GM12872 (cell line): Measurements from ENCODE around the gene RPS25.

ENCODE experiments used
- TF ChIP-seq, protein P1 (sequence below): IDR thresholded peaks from 3 replicates; pipeline ENCODE4 v1.5.1; 2011; ENCODE audit warnings: low read depth, mild to moderate bottlenecking, low read length, moderate library complexity; ENCODE audit not compliant: insufficient read depth

RPS25 gene

DNA sequence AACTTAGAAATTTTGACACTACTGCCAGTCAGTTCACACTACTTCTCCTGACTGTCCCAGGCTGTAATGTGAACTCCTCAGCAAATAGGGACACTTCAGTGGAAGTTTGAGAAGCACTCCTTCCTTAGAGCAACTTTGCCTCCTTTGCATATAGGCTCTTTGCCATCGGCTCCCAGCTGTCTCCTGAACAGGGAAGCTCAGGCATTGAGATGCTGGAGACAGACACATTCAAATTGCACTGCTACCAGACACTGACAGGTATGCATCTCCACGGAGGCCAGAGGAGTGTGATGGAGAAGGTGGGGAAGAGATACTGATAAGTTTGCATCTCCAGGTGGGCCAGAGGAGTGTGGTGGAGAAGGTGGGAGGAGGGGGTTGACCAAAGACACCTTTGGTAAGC is 1.9 kb upstream of the RPS25 start:
- TF ChIP-seq, protein P1, sequence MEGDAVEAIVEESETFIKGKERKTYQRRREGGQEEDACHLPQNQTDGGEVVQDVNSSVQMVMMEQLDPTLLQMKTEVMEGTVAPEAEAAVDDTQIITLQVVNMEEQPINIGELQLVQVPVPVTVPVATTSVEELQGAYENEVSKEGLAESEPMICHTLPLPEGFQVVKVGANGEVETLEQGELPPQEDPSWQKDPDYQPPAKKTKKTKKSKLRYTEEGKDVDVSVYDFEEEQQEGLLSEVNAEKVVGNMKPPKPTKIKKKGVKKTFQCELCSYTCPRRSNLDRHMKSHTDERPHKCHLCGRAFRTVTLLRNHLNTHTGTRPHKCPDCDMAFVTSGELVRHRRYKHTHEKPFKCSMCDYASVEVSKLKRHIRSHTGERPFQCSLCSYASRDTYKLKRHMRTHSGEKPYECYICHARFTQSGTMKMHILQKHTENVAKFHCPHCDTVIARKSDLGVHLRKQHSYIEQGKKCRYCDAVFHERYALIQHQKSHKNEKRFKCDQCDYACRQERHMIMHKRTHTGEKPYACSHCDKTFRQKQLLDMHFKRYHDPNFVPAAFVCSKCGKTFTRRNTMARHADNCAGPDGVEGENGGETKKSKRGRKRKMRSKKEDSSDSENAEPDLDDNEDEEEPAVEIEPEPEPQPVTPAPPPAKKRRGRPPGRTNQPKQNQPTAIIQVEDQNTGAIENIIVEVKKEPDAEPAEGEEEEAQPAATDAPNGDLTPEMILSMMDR = no peak

DNA sequence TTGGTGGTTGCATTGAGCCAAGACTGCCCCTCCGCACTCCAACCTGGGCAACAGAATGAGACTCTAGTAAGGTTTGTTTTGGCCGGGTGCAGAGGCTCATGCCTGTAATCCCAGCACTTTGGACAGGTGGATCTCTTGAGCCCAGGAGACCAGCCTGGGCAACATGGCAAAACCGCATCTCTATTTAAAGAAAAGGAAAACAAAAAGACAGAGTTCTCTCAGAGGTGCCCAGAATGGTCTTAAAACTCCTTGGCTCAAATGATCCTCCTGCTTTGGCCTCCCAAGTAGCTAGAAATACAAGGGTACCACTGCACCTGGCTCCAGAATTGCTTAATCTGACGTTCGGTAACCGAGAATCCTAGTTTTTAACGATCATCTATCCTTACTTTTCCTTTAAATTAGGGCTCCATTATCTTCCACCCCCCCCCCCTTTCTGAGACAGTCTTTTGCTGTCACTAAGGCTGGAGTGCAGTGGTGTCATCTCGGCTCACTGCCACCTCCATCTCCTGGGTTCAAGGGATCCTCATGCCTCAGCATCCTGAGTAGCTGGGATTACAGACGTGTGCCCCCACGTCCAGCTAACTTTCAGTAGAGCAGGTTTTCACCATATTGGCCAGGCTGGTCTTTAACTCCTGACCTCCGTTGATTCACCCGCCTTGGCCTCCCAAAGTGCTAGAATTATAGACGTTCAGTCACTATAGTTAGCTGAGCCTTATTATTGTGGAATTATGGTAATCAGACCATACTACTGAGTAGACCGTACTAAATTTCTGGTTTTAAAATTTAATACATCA is 1.7 kb downstream of the RPS25 start:
- TF ChIP-seq, protein P1 = no peak

DNA sequence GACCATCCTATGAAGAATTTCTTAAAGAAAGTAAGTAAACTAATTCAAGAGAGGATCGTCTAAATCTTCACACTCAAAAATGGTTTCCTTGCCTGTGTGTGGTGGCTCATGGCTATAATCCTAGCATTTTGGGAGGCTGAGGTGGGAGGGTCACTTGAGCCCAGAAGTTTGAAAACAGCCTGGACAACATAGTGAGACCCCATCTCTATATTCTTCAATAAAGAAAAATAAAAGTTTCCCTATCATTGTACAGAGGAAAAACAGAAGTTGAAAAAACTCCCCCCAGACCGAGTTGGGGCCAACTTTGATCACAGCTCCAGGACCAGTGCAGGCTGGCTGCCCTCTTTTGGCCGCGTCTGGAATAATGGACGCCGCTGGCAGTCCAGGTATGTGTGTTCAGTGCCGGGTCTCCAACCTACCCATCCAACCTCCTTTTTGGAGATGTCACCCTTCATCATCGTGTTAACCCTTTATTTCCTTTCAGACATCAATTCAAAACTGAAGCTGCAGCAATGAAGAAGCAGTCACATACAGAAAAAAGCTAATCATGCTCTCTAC is 3.0 kb downstream of the RPS25 start:
- TF ChIP-seq, protein P1 = no peak

DNA sequence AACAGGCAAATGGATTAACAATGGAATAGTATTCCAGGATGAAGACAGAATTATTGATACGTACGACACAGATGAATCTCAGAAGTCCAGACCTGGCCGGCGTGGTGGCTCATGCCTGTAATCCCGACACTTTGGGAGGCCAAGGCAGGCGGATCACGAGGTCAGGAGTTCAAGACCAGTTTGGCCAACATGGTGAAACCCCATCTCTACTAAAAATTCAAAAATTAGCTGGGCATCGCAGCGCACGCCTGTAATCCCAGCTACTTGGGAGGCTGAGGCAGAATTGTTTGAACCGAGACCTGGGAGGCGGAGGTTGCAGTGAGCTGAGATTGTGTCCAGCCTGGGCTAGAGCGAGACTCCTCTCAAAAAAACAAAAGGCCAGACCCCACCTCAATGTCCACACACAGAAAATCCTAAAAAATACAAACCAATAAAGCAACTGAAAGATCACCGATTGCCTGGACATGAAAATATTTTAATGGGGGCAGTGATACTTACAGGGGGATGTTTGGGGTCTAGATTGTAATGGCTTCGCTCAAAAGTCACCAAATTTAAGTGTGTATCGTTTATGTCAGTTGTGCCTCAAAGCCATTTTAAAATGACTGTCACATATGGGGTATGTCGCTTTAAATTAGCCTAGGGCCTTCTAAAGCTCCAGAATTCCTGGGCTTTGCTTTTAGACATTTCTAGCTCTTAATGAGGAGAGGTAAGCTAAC is 3.8 kb downstream of the RPS25 start:
- TF ChIP-seq, protein P1 = no peak

DNA sequence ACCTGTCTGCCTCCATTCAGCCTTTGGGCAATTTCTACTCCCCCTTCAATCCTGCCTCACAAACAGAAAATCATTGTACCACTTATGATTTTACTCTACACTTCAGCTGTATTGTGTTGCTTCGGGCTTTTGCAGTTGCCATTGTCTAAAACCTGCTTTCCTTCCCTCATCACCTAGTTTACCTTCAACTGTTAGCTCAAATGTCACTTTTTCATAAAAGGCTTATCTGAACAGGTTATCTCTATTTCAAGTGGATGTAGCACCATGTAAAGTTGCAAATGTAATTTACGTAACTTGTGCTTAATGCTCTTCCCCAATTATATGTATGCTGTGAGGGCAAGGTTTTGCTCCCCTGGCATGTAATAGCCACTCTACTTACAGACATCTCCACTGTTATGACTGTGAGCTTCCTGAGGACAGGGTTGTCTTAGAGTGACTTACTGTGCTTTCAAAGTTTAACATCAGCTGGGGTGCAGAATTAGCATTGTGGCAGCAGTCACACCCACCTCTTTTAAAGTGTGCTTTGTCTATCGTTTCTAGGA is 5.4 kb downstream of the RPS25 start:
- TF ChIP-seq, protein P1 = no peak

DNA sequence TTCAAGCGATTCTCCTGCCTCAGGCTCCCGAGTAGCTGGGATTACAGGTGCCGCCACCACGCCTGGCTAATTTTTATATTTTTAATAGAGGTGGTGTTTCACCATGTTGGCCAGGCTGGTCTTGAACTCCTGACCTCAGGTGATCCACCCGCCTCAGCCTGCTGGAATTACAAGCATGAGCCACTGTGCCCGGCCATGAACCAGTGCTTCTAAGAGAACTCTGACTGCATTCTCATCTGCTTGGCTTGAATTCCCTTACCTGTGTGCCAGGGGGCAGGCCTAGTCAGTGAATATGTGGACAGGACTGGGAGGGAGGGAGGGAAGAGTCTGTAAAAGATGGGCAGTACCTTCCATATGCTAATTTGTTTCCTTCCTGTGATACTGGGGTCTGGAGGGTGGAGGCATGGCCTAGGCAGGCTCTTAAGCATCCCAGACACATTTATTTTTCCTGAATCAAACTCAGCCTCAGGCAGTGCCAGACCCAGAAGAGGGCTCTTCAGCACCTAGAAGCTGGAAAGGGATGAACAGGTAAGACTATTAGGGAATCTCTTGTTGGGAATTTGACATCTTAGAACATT is 6.6 kb downstream of the RPS25 start:
- TF ChIP-seq, protein P1 = no peak

DNA sequence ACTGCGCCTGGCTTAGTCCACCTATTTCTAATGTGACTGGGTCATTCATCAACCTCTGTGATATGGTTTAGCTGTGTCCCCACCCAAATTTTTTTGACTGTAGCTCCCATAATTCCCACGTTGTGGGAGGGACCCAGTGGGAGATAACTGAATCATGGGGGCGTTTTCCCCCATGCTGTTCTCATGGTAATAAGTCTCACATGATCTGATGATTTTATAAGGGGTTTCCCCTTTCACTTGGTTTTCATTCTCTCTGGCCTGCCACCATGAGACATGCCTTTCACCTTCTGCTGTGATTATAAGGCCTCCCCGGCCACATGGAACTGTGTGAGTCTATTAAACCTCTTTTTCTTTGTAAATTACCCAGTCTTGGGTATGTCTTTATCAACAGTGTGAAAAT is 11.5 kb downstream of the RPS25 start:
- TF ChIP-seq, protein P1 = no peak
